ENCODE measurements around the gene OSBPL3. TPM values are rescaled to one million over a fixed set of nuclear protein-coding genes. Genes with fewer than 3 reads are reported as not detected.

The OSBPL3 gene
- total and polyA plus RNA-seq, 12 donors, result 1.1 to 8.4 (median 3.1) TPM

DNA sequence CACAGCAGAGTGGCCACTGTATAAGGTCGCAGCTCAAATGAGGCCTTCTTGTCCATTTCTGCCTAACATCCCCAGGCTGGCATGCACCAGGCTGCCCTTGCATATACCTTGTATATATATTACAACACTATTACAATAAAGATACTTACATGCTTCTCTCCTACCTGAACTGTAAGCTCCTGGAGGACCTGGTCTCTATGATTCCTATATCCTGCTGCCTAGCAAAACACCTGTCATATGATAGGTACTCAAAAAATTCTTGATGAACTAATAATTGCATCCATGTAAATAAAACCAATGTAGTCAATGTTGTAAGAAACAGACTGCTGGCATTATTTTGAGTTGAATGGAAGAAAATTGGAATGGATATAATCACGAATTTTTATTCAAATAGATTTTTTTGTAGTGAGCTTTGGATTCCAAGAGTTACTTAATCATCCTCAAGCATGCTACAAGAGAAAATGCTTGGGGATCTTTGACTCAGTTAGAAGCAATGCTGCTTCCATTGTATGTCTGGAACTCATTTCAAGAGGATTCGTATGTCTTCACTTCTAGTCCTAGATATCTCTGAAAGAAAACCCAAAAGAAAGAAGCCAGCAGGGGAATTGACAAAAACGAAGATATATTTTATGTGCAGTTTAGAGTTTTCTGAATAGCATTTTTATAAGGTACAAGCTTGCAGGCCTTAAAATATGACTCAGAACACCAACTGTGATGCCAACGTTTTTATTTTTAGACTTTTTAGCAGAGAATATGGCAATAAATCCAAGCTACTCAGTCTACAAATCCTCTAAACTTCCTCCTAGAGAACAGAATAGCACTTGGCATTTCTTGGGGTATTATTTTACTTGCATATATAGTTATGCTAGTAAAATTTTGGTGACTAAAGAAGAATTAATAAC lies 53.1 kb downstream of the OSBPL3 start:
- WGBS, 4 donors, result 61 to 67% (median 65%) methylated on average over 5 of the region's 5 CpGs
- H3K4me1 ChIP-seq (replicated peaks in 1 of 2), result no peaks in the 10 kb centered on the region
- H3K9me3 ChIP-seq (replicated peaks in 1 of 3), result no peaks in the 10 kb centered on the region
- DNase-seq, result no peak
- H3K4me3 ChIP-seq, result no peak overlapping the region
- TF ChIP-seq POLR2A (IDR thresholded peaks at IDR 0.05), result no peak
- TF ChIP-seq, protein P1, sequence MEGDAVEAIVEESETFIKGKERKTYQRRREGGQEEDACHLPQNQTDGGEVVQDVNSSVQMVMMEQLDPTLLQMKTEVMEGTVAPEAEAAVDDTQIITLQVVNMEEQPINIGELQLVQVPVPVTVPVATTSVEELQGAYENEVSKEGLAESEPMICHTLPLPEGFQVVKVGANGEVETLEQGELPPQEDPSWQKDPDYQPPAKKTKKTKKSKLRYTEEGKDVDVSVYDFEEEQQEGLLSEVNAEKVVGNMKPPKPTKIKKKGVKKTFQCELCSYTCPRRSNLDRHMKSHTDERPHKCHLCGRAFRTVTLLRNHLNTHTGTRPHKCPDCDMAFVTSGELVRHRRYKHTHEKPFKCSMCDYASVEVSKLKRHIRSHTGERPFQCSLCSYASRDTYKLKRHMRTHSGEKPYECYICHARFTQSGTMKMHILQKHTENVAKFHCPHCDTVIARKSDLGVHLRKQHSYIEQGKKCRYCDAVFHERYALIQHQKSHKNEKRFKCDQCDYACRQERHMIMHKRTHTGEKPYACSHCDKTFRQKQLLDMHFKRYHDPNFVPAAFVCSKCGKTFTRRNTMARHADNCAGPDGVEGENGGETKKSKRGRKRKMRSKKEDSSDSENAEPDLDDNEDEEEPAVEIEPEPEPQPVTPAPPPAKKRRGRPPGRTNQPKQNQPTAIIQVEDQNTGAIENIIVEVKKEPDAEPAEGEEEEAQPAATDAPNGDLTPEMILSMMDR (IDR thresholded peaks at IDR 0.05), result no peak
- H3K36me3 ChIP-seq (replicated peaks in 1 of 2), result no peaks in the 10 kb centered on the region
- no peaks in the 10 kb centered on the region for H3K27me3 ChIP-seq
- intact Hi-C loops (cut with DNase I), result no loop called here
- no peak overlapping the region for H3K27ac ChIP-seq

DNA sequence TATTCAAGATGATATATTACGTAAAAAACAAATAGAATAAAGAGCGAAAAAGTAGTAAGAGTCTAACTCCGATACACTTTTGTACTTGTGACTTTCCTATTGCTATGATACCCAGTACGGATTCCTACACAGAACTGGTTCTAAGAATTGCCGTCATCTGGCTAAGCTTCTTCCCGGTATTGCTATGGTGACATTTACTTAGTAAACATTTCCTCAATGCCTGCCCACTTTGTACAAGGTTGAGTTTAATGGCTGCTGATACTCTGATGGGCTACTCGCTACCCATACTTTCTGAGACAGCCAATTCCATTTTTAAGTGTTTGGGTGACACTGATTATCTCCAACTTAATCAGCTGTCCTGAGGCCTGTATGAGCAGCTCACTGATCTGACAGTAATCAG lies 55.6 kb downstream of the OSBPL3 start:
- 87 to 95% (median 92%) methylated on average over 7 of the region's 7 CpGs for WGBS, 4 donors
- H3K27me3 ChIP-seq, result no peaks in the 10 kb centered on the region
- H3K9me3 ChIP-seq (replicated peaks in 1 of 3), result no peaks in the 10 kb centered on the region
- H3K36me3 ChIP-seq (replicated peaks in 1 of 2), result no peaks in the 10 kb centered on the region
- H3K4me3 ChIP-seq, result no peak overlapping the region
- no peaks in the 10 kb centered on the region for H3K4me1 ChIP-seq (replicated peaks in 1 of 2)
- H3K27ac ChIP-seq, result no peak overlapping the region
- DNase-seq, result no peak
- intact Hi-C loops (cut with DNase I), result no loop called here
- no peak for TF ChIP-seq POLR2A (IDR thresholded peaks at IDR 0.05)
- TF ChIP-seq, protein P1 (IDR thresholded peaks at IDR 0.05), result no peak

- no peak for DNase-seq
- no peaks in the 10 kb centered on the region for H3K36me3 ChIP-seq (replicated peaks in 1 of 2)
- H3K27me3 ChIP-seq, result no peaks in the 10 kb centered on the region
- H3K4me3 ChIP-seq, result no peak overlapping the region
- intact Hi-C loops (cut with DNase I), result no loop called here
- no peaks in the 10 kb centered on the region for H3K4me1 ChIP-seq (replicated peaks in 1 of 2)
- whole genome bisulfite sequencing, 4 donors, result 68 to 87% (median 83%) methylated on average over 8 to 9 of the region's 9 CpGs
- H3K9me3 ChIP-seq (replicated peaks in 1 of 3), result no peaks in the 10 kb centered on the region
- TF ChIP-seq, protein P1 (IDR thresholded peaks at IDR 0.05), result no peak
- no peak for TF ChIP-seq POLR2A (IDR thresholded peaks at IDR 0.05)
- no peak overlapping the region for H3K27ac ChIP-seq
Measured at GRCh38 chr7:24923172-24923865, 56.7 kb downstream of the OSBPL3 start.

DNA sequence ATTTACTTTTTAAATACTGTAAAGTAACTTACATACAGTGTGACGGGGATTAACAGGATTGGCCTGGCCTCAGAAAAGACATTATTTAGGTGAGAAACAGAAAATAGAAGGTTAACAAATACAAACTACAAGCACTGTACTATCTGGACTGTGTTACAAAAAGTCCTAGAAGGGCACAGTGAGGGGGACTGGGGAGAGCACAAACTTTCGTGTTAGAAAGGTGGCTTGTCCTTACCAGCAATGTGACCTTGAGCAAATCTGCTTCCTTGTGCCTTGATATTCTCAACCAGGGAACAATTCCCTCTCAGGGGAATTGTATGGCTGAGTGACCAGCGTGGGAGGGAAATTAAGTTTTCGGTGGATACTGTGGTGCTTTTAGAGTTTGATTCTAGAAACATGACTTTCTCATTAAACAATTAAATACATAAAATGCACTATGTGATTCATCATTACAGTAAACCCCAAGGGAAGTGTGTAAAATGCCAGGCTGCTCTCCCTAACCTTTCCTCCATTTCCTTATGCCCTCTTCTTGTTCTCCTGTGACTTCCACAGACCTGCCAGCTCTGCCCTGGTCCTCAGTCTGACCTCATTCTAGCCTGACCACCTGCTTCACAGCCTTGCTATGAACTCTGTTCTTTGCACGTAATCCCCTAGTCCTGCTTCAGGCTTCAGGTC lies 57.7 kb downstream of the OSBPL3 start:
- WGBS, 4 donors, result 74 to 84% (median 78%) methylated on average over 5 of the region's 5 CpGs
- Histone ChIP-seq H3K4me3 (no peak overlapping the region), H3K36me3 (replicated peaks in 1 of 2) (no peaks in the 10 kb centered on the region), H3K9me3 (replicated peaks in 1 of 3) (no peaks in the 10 kb centered on the region), H3K27ac (no peak overlapping the region), H3K27me3 (no peaks in the 10 kb centered on the region), H3K4me1 (replicated peaks in 1 of 2) (no peaks in the 10 kb centered on the region)
- no peak for DNase-seq
- TF ChIP-seq, protein P1 (IDR thresholded peaks at IDR 0.05), result no peak
- TF ChIP-seq POLR2A (IDR thresholded peaks at IDR 0.05), result no peak
- intact Hi-C loops (cut with DNase I), result no loop called here
